H54 (cell line): Measurements from ENCODE around the gene MACROD1.

ENCODE experiments used
- DNase-seq: peaks from one replicate; pipeline ENCODE4 v3.0.0; 2011; ENCODE audit warnings: low spot score, mixed read lengths; ENCODE audit not compliant: insufficient read length
- FAIRE-seq: peaks from 3 replicates; lab custom pipeline; 2011; peaks lifted over from hg19 to GRCh38; lab: Jason Lieb, UNC
- POLR2A ChIP-seq: IDR thresholded peaks from 2 replicates; pipeline ENCODE4 v1.6.1; 2011; ENCODE audit warnings: low read depth, mild to moderate bottlenecking, low read length

Gene MACROD1

GRCh38 chr11:64112771-64113461 is 53.0 kb downstream of the MACROD1 start:
- DNase-seq: no peak
- no peak for TF ChIP-seq POLR2A
- no peak for FAIRE-seq

GRCh38 chr11:64110465-64111375 is 55.2 kb downstream of the MACROD1 start:
- DNase-seq: no peak
- no peak for FAIRE-seq
- no peak for TF ChIP-seq POLR2A

- DNase-seq (no peak), FAIRE-seq (no peak)
- no peak for TF ChIP-seq POLR2A
These were observed 56.6 kb downstream of the MACROD1 start for GRCh38 chr11:64109332-64109731.

GRCh38 chr11:64107303-64107702 is 58.6 kb downstream of the MACROD1 start:
- no peak for TF ChIP-seq POLR2A
- DNase-seq (no peak), FAIRE-seq (no peak)

- TF ChIP-seq POLR2A: no peak
- FAIRE-seq: no peak
These were observed 61.3 kb downstream of the MACROD1 start for GRCh38 chr11:64104632-64105031.

GRCh38 chr11:64103277-64103985 is 62.5 kb downstream of the MACROD1 start:
- no peak for DNase-seq
- no peak for FAIRE-seq
- no peak for TF ChIP-seq POLR2A

More at GRCh38 chr11:64104632-64105031, 61.3 kb downstream of the MACROD1 start:
- DNase-seq: no peak

- no peak for DNase-seq
- no peak for TF ChIP-seq POLR2A
- FAIRE-seq: no peak
These were observed 63.7 kb downstream of the MACROD1 start for GRCh38 chr11:64102005-64102738.

GRCh38 chr11:64101461-64101860 is 64.5 kb downstream of the MACROD1 start:
- DNase-seq: no peak
- no peak for FAIRE-seq
- TF ChIP-seq POLR2A: no peak

- DNase-seq: no peak
- no peak for FAIRE-seq
- TF ChIP-seq POLR2A: no peak
These were observed 65.0 kb downstream of the MACROD1 start for GRCh38 chr11:64100782-64101353.

GRCh38 chr11:64100360-64100759 is 65.6 kb downstream of the MACROD1 start:
- FAIRE-seq (no peak), DNase-seq (no peak)
- TF ChIP-seq POLR2A: no peak

GRCh38 chr11:64099436-64099835 is 66.5 kb downstream of the MACROD1 start:
- DNase-seq: no peak
- TF ChIP-seq POLR2A: no peak
- no peak for FAIRE-seq

GRCh38 chr11:64098318-64098831 is 67.5 kb downstream of the MACROD1 start:
- TF ChIP-seq POLR2A: no peak
- no peak for DNase-seq
- no peak for FAIRE-seq
